ENCODE measurements around the gene CD63.

DNA sequence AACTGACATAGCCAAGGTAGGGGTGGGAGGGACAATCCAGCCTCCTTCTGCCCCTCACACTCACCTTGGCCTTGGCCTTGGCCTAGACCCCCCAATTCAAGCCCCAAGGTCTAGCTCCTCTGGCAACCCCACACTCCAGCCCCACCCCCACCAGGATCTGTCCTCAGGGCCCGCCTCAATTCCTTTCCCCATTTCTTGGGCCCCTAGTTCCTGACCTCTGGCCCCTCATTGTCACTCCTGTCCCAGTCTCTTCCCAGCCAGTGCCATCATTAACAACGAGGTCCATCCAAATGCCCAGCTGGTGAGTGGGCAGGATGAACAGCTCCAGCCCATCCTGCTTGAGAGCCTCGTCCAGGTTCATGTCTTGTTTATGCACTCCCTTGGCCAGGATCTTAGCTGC, 7.3 kb upstream of the CD63 start:
- TF ChIP-seq, protein P1, sequence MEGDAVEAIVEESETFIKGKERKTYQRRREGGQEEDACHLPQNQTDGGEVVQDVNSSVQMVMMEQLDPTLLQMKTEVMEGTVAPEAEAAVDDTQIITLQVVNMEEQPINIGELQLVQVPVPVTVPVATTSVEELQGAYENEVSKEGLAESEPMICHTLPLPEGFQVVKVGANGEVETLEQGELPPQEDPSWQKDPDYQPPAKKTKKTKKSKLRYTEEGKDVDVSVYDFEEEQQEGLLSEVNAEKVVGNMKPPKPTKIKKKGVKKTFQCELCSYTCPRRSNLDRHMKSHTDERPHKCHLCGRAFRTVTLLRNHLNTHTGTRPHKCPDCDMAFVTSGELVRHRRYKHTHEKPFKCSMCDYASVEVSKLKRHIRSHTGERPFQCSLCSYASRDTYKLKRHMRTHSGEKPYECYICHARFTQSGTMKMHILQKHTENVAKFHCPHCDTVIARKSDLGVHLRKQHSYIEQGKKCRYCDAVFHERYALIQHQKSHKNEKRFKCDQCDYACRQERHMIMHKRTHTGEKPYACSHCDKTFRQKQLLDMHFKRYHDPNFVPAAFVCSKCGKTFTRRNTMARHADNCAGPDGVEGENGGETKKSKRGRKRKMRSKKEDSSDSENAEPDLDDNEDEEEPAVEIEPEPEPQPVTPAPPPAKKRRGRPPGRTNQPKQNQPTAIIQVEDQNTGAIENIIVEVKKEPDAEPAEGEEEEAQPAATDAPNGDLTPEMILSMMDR (conservative IDR thresholded peaks at IDR 0.05; ENCODE audit: low read depth, low read length) = no peak
- TF ChIP-seq EZH2 (IDR thresholded peaks at IDR 0.05; ENCODE audit: low read length, unreplicated experiment) (no peak), EZH2phosphoT487 (IDR thresholded peaks at IDR 0.05; ENCODE audit: borderline replicate concordance, low read length) (no peak)

Measured in PC-3 (cell line).